Amniotic stem cell (primary cell): ENCODE data around the gene TRIM25.
"Not testable (repeated sequence)": the region's sequence is repeated elsewhere in the genome, so short reads cannot be mapped to it uniquely, and the experiment has no call there.

Source experiments
- DNase-seq: peaks from one replicate; lab custom pipeline; 2025; lab: John Stamatoyannopoulos, UW

TRIM25 gene, protein sequence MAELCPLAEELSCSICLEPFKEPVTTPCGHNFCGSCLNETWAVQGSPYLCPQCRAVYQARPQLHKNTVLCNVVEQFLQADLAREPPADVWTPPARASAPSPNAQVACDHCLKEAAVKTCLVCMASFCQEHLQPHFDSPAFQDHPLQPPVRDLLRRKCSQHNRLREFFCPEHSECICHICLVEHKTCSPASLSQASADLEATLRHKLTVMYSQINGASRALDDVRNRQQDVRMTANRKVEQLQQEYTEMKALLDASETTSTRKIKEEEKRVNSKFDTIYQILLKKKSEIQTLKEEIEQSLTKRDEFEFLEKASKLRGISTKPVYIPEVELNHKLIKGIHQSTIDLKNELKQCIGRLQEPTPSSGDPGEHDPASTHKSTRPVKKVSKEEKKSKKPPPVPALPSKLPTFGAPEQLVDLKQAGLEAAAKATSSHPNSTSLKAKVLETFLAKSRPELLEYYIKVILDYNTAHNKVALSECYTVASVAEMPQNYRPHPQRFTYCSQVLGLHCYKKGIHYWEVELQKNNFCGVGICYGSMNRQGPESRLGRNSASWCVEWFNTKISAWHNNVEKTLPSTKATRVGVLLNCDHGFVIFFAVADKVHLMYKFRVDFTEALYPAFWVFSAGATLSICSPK

DNA sequence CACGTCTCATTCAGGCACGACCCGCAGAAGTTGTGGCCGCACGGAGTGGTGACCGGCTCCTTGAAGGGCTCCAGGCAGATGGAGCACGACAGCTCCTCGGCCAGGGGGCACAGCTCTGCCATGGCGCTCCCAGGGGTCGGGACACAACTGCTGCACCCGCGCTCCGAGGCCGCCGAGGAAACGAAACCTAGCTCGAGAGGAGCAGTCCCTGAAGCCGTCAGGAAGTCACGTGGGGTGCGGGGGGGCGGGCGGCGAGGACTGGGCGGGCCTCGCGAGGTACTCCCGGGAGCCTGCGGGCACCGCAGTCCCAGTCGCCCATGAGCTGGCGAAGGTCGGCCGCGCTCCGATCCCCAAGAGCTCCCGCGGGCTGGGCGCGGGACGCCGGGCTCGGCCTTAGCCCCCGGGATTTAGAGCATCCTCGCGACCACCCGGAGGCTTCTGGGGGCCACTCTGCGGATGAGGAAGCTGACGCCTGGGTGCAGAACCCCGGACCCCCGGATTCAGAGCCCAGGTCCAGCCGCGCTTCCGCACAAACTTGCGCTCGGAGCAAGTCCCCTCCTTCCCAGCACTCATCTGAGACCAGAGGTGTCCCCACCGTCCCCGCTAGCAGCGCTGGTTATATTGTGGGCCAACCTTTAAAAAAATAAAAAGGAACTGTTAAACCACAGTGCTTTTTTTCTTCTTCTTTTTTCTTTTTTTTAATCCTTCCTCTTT, at the start of gene TRIM25:
TRIM25 (minus strand) TSS at position 183 of the 714 bp plus-strand sequence; CDS start at position 122, 61 bp downstream.
- DNase-seq: peak; percentile 91

GRCh38 chr17:56960596-56961538, 47.0 kb upstream of the TRIM25 start, which contains the start of gene COIL:
Gene COIL (minus strand): TSS chr17:56961050. CDS start chr17:56961019, 31 bp downstream.
- peak; percentile 87 for DNase-seq

- no peak for DNase-seq
Measured at GRCh38 chr17:56956992-56957391, 43.1 kb upstream of the TRIM25 start.

DNA sequence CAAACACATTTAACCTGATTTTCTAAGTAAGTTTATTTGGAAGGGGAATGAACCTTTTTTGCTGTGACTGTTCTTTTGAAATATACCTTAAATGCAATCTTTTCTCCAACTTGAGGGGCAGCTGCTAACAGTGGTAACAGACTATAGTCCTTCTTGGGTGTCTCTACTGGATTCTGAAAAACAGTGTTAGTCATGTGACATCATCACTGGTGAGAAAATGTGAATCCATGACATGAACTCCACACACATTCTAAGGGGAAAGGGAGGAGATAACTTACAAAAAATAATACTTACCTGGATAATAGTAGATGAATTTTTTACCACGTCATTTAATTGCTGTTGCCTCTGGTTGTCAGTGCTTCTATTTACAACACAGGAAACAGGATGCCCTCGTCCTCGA, 35.7 kb upstream of the TRIM25 start:
- DNase-seq: no peak

DNA sequence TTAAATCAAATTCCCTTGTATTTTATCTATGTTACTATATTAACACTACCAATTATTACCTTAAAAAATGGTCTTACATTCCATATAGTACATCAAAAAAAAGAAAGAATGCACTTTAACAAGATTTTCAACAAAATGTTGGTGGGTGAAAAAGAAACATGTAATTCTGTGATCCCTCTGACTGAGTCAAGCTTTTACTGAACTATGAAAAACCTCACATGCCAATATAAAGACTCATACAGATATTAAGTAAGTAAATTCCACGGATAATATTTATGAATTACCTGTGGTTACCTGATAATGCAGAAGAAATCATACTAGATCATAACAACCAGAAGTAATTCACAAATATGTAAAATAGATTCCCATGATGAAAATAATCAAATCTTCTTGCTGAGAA, 34.6 kb upstream of the TRIM25 start:
- DNase-seq: no peak

GRCh38 chr17:56947741-56948140, 33.9 kb upstream of the TRIM25 start:
- DNase-seq: no peak

- DNase-seq: no peak
Measured at GRCh38 chr17:56945938-56946505, 32.2 kb upstream of the TRIM25 start.

GRCh38 chr17:56943505-56944125, 29.8 kb upstream of the TRIM25 start:
- DNase-seq: no peak

- DNase-seq: peak; percentile 9
Measured at GRCh38 chr17:56939869-56940484, 26.1 kb upstream of the TRIM25 start.

DNA sequence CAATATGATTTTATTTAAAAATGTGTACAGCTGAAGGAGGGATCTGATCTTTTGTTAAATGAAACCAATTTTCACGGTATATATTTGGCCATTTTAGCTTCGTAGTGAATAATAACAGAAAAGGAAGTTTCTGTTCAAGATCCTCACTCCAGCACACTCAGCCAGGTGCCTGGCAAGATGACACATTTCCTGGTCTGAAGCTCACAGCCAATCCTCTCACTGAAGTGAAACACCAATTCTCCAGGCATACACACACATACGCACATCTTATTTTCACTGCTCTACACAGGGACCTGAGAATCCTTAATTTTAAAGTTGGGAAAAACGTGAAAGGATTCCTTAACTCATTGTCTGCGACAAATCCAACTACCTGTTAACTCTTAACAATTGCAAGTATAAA, 24.4 kb upstream of the TRIM25 start:
- DNase-seq: not testable (repeated sequence)

- no peak for DNase-seq
Measured at GRCh38 chr17:56937687-56938086, 23.8 kb upstream of the TRIM25 start.

- no peak for DNase-seq
Measured at GRCh38 chr17:56936697-56937322, 23.0 kb upstream of the TRIM25 start.

- no peak for DNase-seq
Measured at GRCh38 chr17:56935461-56935860, 21.6 kb upstream of the TRIM25 start.

DNA sequence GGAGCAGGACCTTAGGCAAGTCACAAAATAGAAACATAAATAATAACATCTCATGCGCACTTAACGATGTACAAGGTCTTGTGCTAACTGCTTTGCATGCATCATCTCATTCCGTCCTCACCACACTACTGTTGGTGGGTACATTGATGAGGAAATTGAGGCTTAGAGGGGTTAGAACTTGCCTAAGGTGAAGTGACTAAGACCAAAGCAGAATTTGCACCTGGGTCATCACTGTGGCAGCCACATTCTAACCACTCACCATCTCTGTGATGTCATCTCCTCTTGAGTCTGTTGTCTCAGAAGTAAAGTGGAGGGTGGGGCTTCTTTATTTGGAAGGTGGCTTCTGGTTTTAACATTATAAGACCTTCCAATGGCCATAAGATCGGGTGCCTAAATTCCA, 20.4 kb upstream of the TRIM25 start:
- DNase-seq: no peak

DNA sequence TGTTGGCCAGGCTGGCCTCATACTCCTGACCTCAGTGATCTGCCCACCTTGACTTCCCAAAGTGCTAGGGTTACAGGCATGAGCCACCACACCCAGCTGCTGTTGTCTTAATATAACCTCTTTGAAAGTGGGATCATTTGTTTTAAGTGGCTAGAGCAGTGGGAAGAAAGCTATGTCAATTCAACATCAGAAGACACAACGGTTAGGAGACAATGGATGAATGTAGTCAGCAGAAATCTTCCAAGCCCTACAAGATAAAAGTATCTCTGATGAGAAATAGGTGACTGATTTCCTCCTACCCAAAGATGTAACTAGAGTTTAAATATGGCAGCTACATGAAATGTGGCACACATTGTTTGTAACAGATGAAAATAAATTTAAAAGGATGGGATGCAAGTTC, 20.0 kb upstream of the TRIM25 start:
- no peak for DNase-seq

DNA sequence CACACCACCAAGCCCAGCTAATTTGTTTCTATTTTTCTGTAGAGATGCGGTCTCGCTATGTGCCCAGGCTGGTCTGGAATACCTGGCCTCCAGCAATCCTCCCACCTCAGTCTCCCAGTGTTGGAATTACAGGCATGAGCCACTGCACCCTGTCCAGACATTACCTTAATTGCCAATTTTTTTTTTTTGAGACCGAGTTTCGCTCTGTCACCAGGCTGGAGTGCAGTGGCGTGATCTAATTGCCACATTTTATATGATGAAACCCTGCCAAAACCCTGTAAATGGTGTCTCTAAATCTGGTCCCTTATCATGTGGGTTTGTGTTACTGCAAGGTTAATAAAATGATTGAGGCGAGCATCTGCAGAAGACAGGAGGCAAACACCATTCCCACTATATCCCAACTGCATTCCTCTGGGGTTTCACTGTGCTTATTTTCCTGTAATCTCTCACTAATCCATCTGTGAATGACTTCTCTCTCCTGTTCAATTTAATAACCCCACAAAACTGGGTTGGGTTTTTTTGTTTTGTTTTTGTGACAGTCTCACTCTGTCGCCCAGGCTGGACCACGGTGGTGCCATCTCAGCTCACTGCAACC, 19.4 kb upstream of the TRIM25 start:
- no peak for DNase-seq

GRCh38 chr17:56930739-56931337, 17.0 kb upstream of the TRIM25 start:
- DNase-seq: no peak

DNA sequence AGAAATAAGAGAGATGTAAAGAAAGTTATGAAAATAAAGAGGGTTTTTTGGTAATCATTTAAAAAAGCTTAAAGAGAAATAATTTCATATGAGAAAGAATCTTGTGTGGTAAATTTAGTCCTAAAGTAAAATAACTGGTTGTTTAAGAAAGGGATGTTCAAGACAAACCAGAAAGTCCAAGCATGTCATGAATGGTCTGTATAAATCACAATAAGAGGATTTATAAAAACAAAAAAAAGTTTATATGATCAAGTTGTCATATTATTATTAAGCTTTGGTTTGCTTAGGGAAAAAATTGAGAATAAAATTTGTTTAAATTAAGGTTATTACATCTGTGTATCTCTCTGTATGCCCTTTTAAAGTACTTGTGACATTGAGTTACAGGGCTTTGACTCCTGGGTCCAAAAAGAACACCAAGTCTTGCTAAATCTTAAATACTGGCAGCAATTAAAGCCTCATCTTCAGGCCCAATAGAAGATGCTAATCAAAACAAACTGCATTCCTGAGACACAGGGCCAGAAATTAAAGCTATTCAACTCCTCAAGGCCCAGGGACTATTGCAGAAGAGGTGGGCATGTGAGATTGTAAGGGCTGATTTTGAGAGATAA, 15.6 kb upstream of the TRIM25 start:
- DNase-seq: no peak

- no peak for DNase-seq
Measured at GRCh38 chr17:56928586-56928985, 14.7 kb upstream of the TRIM25 start.
